Body of pancreas (tissue), 4 donors: ENCODE results near the gene PCID2. TPM values are rescaled to one million over a fixed set of nuclear protein-coding genes. Genes with fewer than 3 reads are reported as not detected.

Experiments used
- ATAC-seq: fragments of 150-250 bp; one replicate; pipeline ENCODE4 v1.9.1; 2016
- DNase-seq, 4 donors: peaks; one replicate each; pipeline ENCODE4 v3.0.0-alpha.2; 2019
- H3K27ac ChIP-seq, 4 donors: fragments of 200-600 bp; sonication (generic); 1 replicate in 3 of 4; 2 replicates in 1 of 4; pipeline versions ENCODE4 v1.5.1 to v1.6.1; 2016 to 2019; ENCODE audit warnings: mild to moderate bottlenecking in 1 of 4, mixed read lengths in 1 of 4, moderate library complexity in 1 of 4
- H3K27me3 ChIP-seq, 2 donors: fragments of 200-600 bp; sonication (generic); one replicate each; pipeline ENCODE4 v1.6.0; 2016; ENCODE audit warnings: mild to moderate bottlenecking in 1 of 2
- H3K36me3 ChIP-seq, 2 donors: fragments of 200-600 bp; sonication (generic); replicated peaks in 1 of 2; 2 replicates each; pipeline ENCODE4 v1.5.1; 2016; ENCODE audit warnings: low read depth in 2 of 2; ENCODE audit not compliant: insufficient read depth in 1 of 2
- H3K4me1 ChIP-seq: fragments of 200-600 bp; sonication (generic); one replicate; pipeline ENCODE4 v1.6.0; 2016
- H3K4me3 ChIP-seq, 2 donors: fragments of 200-600 bp; sonication (generic); 1 replicate in 1 of 2; 2 replicates in 1 of 2; pipeline ENCODE4 v1.5.1; 2016 to 2019
- H3K9me3 ChIP-seq, 3 donors: fragments of 200-600 bp; sonication (generic); 1 replicate in 2 of 3; 2 replicates in 1 of 3; pipeline ENCODE4 v1.5.1; 2016
- POLR2A ChIP-seq, 3 donors: fragments of 450-650 bp; IDR thresholded peaks; one replicate each; pipeline ENCODE4 v1.6.1; 2016; ENCODE audit warnings: antibody characterized with exemption in 3 of 3, mild to moderate bottlenecking in 2 of 3
- WGBS, 2 donors: methylation state at CpG; one replicate each; pipeline ENCODE4 v1.1.5; 2017; 5-methylcytosine and 5-hydroxymethylcytosine counted together
- intact Hi-C: fragments of 100-400 bp; cut with DNase I; formaldehyde crosslinking; loops from one replicate; pipeline ENCODE4 v1.15.1; 2023
- total RNA-seq, 2 donors: library from RNA; depleted of rRNA; stranded (reverse); fragments of >200 nt; gene quantifications; one replicate each; pipeline ENCODE4 v1.1.0, GENCODE V29; 2016
- TF ChIP-seq, protein P1 (sequence below), 7 experiments: fragments of 450-650 bp in 4 of 7; fragments of 200-600 bp in 3 of 7; sonication (generic) in 3 of 7; IDR thresholded peaks; one replicate each; pipeline ENCODE4 v1.5.1; 2016 to 2019; ENCODE audit warnings: antibody characterized with exemption in 7 of 7

PCID2 gene
- total RNA-seq, 2 donors from 2014 or later: 23.7 to 33.7 TPM

DNA sequence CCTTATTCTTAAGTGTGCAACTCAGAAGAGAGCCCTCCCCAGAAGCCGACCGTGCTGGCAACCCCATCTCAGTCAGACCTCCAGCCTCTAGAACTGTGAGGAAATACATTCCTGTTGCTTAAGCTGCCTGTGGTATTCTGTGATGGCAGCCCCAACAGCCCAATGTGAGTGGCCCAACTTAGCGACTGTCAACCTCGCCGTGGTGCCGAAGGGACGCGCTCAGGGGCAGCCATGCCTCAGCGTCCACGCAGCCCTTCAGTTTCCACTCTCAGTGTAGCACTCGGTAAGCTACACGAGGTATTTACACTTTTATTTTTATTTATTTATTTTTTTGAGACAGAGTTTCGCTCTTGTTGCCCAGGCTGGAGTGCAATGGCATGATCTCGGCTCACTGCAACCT is 31.6 kb downstream of the PCID2 start:
- Histone ChIP-seq H3K9me3 (no peaks in the 10 kb centered on the region), H3K4me1 (no peaks in the 10 kb centered on the region), H3K4me3 (no peak overlapping the region), H3K27me3 (no peaks in the 10 kb centered on the region), H3K36me3 (peaks cover 24 to 36% of the 10 kb centered on the region in 2 donors), H3K27ac (no peak overlapping the region)
- TF ChIP-seq POLR2A (IDR thresholded peaks at IDR 0.05): no peak
- TF ChIP-seq, protein P1, sequence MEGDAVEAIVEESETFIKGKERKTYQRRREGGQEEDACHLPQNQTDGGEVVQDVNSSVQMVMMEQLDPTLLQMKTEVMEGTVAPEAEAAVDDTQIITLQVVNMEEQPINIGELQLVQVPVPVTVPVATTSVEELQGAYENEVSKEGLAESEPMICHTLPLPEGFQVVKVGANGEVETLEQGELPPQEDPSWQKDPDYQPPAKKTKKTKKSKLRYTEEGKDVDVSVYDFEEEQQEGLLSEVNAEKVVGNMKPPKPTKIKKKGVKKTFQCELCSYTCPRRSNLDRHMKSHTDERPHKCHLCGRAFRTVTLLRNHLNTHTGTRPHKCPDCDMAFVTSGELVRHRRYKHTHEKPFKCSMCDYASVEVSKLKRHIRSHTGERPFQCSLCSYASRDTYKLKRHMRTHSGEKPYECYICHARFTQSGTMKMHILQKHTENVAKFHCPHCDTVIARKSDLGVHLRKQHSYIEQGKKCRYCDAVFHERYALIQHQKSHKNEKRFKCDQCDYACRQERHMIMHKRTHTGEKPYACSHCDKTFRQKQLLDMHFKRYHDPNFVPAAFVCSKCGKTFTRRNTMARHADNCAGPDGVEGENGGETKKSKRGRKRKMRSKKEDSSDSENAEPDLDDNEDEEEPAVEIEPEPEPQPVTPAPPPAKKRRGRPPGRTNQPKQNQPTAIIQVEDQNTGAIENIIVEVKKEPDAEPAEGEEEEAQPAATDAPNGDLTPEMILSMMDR (IDR thresholded peaks at IDR 0.05): no peak
- 97% methylated on average over 12 to 14 of the region's 14 CpGs for WGBS, 2 donors
- intact Hi-C loops: no loop called here
- DNase-seq: no peak
- ATAC-seq: no peak

DNA sequence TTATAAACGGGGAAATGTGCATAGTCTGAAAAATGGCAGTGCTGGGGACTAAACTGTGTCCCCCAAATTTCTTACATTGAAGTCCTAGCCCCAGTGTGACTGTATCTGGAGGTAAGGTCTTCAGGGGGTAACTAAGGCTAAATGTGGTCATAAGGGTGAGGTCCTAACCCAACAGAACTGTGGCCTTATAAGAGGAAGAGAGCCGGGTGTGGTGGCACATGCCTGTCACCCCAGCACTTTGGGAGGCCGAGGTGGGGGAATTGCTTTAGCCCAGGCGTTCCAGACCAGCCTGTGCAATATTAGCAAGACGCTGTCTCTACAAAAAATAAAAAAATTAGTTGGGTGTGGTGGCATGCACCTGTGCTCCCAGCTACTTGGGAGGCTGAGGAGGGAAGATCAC is 32.2 kb downstream of the PCID2 start:
- ATAC-seq (no peak), DNase-seq (no peak)
- Histone ChIP-seq H3K9me3 (no peaks in the 10 kb centered on the region), H3K27me3 (no peaks in the 10 kb centered on the region), H3K4me1 (no peaks in the 10 kb centered on the region), H3K27ac (no peak overlapping the region), H3K4me3 (no peak overlapping the region), H3K36me3 (peaks cover 24 to 40% of the 10 kb centered on the region in 2 donors)
- TF ChIP-seq POLR2A (IDR thresholded peaks at IDR 0.05): no peak
- TF ChIP-seq, protein P1 (IDR thresholded peaks at IDR 0.05): no peak
- 69 to 85% methylated on average over 4 to 5 of the region's 5 CpGs for WGBS, 2 donors
- intact Hi-C loops: no loop called here

DNA sequence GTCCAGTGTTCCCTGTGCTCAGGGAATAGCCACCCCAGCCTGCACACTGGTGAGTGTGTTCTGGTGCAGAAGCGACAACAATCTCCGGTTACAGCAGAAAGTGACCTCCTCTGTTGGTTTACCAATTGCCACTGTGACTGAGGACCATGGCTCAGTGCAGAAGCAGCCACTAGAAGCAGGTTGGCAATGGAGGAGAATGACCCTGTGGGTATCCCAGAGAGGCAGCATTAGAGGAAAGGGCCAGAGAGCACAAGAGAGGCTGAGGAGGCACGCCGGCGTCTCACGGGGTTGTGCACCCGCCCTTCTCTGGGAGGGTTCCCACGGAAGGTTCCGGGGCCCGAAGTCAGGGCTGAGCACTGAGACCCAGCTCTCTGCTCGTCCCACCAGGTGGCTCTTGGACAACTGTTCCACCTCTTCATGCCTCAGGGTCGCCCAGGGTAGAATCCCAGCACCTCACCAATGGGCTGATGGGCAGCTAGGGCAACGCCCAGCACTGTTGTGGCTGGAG is 36.0 kb downstream of the PCID2 start:
- no peak overlapping the region for H3K4me3 ChIP-seq
- H3K36me3 ChIP-seq: peaks cover 6 to 25% of the 10 kb centered on the region in 2 donors
- TF ChIP-seq, protein P1 (IDR thresholded peaks at IDR 0.05): no peak
- TF ChIP-seq POLR2A (IDR thresholded peaks at IDR 0.05): no peak
- ATAC-seq (no peak), DNase-seq (no peak)
- no peaks in the 10 kb centered on the region for H3K9me3 ChIP-seq
- no peak overlapping the region for H3K27ac ChIP-seq
- intact Hi-C loops: no loop called here
- WGBS, 2 donors: 86 to 94% methylated on average over 5 to 13 of the region's 13 CpGs
- no peaks in the 10 kb centered on the region for H3K4me1 ChIP-seq
- H3K27me3 ChIP-seq: no peaks in the 10 kb centered on the region

DNA sequence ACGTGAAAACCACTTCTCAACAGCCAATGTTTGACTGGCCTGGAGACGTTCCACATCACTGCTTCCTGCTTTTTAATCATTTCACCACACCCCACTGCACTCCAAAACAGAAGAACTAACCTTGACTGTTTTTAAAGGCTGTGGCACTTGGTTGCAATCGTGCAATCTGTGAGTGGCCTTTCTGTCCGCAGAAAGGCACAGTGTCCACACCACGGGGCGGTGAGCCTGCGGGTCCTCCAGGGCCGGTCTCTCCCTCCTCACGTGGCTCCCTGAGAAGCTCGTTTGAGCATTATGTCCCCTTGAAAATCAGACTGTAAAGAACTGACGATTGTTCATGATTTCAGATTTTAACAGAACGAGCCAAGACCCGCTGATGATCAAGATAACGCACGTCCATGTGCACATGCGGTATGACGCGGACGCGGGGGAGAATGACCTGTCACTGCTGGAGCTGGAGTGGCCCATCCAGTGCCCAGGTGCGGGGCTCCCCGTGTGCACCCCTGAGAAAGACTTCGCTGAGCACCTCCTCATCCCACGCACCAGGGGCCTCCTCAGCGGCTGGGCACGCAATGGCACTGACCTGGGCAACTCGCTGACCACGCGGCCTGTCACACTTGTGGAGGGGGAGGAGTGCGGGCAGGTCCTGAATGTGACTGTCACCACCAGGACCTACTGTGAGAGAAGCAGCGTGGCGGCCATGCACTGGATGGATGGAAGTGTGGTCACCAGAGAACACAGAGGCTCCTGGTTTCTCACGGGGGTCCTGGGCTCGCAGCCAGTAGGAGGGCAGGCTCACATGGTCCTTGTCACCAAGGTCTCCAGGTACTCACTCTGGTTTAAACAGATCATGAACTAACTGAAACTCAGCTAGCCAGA is 37.0 kb downstream of the PCID2 start:
- Histone ChIP-seq H3K36me3 (peaks cover 2 to 18% of the 10 kb centered on the region in 2 donors), H3K4me3 (no peak overlapping the region), H3K27ac (no peak overlapping the region), H3K4me1 (no peaks in the 10 kb centered on the region), H3K27me3 (no peaks in the 10 kb centered on the region), H3K9me3 (no peaks in the 10 kb centered on the region)
- 81 to 90% methylated on average over 23 to 25 of the region's 34 CpGs for WGBS, 2 donors
- TF ChIP-seq, protein P1 (IDR thresholded peaks at IDR 0.05): no peak
- no peak for TF ChIP-seq POLR2A (IDR thresholded peaks at IDR 0.05)
- intact Hi-C loops: no loop called here
- ATAC-seq (no peak), DNase-seq (no peak)
